Activated CD8-positive, alpha-beta memory T cell treated with anti-CD3 and anti-CD28 coated beads, Interleukin-2, amount 50 U/mL, for 1 hour (primary cell): ENCODE measurements around the gene MEGF8.
A peak's percentile ranks its signal among the peaks of the same experiment; 100 is the strongest.

Experiments
- DNase-seq: peaks from one replicate; pipeline ENCODE4 v3.0.0-alpha.2; 2020; ENCODE audit errors: extremely low read depth

The MEGF8 gene

DNA sequence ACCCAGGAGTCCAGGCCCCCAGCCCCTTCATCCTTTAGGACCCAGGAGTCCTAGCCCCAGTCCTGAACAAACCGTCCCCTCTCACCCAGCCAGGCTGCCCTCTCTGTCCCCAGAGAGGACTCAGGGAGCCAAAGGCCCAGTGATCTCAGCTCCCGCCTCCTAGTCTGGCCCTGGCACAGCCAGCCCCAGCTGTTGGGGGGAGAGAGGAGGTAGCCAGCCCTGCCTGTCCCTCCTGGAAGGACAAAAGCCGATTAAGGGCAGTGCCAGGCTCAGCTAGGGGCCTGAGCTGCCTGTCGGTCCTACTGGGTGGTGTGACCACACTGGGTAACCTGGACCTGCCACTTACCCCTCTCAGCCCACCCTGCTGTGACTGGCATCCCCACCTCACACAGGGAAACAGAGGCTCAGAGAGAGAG lies 87.2 kb downstream of the MEGF8 start:
- DNase-seq = no peak

DNA sequence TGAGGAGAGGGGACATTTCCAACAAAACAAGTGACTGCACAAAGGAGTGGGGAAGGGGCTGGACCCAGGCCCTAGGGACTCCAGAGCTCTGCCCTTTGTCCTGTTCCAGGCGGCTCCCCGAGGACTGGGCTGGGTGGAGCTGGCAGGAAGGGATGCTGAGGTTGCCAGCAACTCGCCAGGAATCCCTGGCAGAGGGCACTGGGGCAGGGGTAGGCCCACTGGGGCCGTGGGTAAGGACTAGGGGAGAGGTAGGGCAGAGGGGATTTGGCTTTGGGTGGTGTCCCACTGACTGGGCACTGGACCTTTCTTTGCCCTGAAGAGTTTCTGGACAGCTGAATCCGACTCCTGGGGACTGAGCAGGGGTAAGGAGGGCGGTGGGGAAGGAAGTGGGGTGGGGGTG lies 93.9 kb downstream of the MEGF8 start:
- DNase-seq = no peak

DNA sequence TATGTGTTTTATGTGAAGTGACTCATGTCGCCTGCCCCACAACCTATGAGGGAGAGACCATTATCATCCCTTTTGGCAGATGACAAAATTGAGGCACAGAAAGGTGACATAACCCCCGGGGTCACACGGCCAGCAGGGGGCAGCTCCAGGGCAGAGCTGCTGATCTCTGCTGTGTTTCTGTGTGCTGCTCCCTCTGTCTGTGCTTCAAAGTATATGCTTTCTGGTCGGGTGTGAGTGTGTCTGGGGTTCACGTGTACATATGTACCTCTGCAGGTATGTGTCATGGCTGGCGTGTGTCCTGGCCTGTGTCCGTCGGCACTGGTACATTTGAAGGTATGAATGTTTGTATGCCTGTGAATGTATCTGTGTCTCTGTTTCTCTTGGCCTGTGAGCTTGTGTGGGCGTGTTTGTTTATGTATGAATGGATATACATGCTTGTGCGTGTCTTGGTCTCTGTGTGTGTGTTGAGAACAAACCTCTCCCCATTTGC lies 94.7 kb downstream of the MEGF8 start:
- no peak for DNase-seq

DNA sequence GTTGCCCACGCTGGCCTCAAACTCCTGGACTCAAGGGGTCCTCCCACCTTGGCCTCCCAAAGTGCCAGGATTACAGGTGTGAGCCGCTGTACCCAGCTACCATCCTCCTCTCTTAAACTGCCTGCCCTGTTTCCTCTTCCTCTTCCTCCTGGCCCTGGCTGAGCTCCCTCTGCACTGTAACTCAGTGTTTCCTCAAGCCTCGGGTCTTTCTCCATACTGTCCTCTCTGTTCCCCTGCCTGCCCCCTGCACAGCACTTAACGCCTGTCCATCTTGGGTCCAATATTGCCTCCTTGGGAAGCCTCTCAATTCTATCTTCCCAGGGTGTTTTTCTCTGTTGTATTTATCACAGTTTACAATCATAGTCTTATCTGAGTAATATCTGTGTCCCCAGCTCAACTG lies 95.7 kb downstream of the MEGF8 start:
- no peak for DNase-seq

DNA sequence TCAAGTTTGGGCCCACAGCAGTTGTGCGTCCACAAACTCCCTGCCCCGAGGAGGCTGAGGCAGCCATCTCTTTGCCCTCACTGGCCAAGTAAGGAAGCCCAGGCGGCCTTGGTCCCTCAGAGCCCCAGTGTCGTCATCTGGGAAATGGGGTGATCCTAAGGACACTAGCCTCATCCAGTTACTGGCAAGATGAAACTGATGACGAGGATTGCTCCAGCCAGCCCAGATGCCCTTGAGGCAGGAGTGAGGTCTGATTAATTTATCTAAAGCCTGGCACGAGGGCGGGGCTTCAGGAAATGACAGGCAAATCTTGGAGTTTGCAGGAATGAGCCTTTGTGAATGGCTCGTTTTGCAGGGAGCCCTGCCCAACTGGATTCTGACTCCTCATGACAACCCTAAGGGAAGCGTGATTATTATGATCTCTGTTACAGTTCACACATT lies 96.2 kb downstream of the MEGF8 start:
- no peak for DNase-seq

DNA sequence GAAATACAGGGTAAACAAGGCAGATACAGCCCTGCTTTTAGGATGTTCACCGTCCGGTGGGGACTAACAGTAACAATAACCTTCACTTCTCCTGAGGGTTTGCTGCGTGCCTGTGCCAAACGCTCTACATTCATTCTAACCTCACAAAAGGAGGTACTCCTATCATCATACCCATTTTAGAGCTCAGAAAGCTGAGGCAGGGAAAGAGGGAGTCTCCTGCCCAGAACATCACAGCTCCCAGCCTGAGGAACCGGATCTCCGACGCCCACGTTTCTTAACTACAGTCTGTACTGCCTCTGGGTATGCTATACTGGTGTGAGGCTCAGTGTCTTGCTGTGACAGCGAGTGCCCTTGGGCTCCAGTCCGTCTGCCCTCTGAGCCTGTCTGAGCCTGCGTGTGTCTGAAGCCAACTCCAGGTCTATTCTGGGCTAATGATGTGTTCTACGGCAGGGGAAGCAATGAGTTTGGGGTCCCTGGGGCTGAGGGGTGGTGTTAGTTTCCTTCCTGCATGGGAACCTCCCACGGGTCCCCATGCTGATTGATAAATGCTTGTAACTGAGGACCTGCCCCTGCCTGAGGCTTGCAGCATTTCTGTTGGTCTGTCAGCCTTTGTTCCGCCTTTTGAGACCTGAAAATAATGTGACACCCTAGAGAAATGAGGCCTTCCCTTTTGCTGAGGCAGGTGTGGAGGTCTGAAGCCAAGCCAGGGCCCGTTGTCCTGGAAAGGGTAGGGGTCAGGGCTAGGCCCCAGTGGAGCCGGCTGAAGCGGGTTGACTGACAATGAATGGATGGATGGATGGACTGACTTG lies 96.9 kb downstream of the MEGF8 start:
- DNase-seq = no peak

DNA sequence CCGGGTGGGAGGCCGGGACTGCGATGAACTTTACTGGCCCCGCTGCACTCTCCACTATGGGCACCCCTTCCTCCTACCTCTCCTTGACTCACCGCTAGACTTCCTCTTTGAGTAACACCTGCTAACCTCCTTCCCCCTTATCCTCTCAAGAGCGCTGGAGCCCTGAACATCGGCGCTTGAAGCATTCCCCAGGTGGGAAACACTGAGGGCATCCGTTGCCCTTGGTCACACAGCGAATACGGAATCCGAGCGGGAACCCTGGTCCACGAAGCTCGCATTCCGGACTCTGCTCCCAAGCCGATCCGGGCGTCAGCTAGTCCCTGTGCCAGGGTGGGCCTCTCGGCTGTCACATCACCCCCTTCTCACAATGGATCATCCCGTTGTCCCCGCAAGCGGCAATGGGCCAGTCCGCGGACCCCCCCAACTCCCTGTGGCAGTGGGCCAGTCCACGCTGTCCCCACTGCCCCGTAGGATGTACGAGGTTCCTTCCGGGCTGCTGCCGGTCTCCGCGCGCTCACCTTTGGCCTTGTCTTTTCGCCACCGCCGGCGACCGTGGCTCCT lies 97.5 kb downstream of the MEGF8 start:
- DNase-seq = no peak

DNA sequence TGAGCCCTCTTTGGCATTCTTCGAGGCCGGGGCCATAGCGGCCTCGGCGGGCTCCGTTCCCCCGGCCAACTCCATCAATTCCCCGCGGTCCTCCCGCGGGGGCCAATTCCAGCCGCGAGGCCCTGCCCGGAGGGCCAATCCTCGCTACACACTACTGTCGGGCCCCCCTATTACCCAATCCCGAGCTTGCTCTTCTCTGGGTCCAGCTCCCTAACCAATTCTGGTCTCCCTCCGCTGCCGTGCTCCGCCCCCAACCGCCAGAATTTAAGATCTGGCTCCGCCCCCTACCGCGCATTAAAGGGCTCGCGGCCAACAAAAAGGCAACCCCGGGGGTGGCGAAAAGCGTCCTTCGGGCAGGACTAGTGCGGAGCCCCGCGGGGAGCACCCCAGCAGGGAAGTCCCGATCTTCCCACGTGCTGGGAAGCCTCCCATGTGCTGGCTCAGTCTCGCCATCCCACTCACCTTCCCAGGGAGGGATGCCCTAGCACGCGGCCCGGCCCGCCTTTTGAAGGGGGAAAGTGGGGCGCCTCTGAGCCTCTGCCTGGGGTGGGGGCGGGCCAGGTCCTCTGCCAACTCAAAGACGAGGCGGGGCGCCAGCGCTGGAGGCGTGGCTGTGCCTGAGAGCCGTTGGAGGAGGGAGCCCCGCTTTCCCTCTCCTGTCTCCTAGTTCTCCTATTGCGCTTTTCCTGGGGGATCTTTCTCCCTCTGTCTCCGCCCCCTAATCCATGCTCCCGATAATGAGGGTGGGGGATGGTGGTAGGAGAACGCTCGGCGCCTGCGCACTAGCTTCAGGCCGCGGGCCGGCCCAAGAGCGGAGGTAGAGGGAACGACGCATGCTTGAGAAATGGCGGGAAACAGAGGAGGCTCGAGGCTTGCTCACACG lies 98.3 kb downstream of the MEGF8 start:
- peak; percentile 85 for DNase-seq

DNA sequence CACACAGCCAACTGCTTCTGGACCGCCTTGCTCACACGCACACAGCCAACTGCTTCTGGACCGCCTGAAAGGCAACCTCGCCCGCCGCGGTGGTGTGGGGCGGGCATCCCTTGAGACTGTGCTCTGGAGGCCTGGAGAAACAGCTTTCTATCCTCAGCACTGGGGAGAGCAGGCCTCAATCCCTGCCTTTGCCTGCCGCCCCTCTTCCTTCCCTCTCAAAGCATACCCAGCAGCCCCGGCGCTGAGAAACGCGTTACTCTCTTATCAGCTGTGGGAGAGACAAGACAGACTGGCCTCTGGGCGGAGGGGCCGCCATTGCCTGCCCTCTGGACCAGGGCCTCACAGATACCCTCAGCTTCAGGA lies 98.9 kb downstream of the MEGF8 start:
- no peak for DNase-seq

DNA sequence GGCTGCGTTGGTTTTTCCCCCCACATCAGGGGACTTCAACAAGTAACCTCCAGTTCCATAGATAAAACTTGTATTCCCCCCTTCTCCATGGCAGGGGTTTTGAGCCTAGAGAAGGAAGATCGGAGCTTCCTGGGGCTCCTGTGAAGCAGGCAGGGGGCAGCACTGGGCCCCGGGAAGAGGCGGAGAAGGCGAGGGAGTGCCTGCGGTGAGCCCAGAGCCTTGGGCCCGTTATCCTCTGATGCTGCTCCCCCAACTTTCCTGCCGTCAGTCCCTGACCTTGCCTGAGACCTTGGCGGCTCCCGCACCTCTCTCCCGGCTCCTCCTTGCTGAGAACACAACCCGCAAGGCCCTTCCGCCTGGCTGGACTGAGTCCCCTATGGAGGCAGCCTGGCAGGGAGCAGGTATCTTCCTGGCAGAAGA lies 99.3 kb downstream of the MEGF8 start:
- no peak for DNase-seq

DNA sequence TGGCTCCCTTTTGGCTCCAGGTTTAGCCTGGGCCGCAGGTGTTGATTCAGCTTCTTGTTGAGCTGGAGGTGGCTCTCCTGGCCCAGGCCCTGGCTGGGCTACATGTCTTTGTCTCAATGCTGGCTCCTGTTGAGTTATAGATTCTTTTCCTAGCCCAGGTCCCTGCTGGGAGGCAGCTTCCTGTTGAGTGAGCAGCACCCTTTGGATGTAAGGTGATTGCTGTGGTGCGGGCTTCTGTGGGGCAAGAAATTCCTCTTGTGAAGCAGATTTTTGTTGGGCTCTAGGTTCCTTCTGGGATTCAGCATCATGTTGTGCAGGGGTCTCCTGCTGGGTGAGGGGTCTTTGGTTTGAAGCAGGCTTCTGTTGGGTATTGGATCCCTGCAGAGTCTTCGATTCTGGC lies 101.2 kb downstream of the MEGF8 start:
- no peak for DNase-seq

DNA sequence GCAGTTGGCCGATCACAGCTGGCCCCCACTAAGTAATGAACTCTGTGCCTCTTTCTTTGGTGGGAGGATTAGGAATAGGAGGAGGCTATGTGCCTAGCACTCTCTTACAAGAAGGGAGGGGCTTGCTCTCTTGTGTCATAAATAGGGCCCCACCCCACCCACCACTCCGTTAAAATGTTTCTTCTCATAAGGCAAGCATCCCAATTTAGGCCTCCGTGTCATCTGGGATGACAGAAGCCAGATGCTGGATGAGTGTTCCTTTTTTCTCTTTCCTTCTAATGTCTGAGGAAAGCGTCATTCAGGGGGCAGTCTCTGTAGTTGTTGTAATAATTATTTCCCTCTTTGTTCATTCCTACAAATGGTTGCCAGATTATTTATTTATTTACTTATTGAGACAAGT lies 101.9 kb downstream of the MEGF8 start, which contains the start of gene LIPE:
Gene LIPE (minus strand): TSS at position 76 of the 400 bp plus-strand sequence. CDS start 239 bp downstream, outside the sequence.
- DNase-seq = no peak
